Cardiac fibroblast (primary cell): ENCODE results near the gene MLX.
A peak's percentile ranks its signal among the peaks of the same experiment; 100 is the strongest.

Experiments
- DNase-seq, 2 donors: peaks; one replicate each; pipeline versions ENCODE4 v3.0.0 to v3.0.0-alpha.2; 2010; ENCODE audit warnings: low read depth in 2 of 2
- H3K4me3 ChIP-seq, 2 donors: replicated peaks in 1 of 2; 1 replicate in 1 of 2; 2 replicates in 1 of 2; pipeline ENCODE4 v1.5.1; 2011; ENCODE audit warnings: low read depth in 2 of 2, low read length in 2 of 2, mild to moderate bottlenecking in 2 of 2, moderate library complexity in 1 of 2
- TF ChIP-seq, protein P1 (sequence below): IDR thresholded peaks from one replicate; pipeline ENCODE4 v1.5.1; 2011; ENCODE audit warnings: low read depth, mild to moderate bottlenecking, low read length, inconsistent platforms

The MLX gene, protein sequence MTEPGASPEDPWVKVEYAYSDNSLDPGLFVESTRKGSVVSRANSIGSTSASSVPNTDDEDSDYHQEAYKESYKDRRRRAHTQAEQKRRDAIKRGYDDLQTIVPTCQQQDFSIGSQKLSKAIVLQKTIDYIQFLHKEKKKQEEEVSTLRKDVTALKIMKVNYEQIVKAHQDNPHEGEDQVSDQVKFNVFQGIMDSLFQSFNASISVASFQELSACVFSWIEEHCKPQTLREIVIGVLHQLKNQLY

DNA sequence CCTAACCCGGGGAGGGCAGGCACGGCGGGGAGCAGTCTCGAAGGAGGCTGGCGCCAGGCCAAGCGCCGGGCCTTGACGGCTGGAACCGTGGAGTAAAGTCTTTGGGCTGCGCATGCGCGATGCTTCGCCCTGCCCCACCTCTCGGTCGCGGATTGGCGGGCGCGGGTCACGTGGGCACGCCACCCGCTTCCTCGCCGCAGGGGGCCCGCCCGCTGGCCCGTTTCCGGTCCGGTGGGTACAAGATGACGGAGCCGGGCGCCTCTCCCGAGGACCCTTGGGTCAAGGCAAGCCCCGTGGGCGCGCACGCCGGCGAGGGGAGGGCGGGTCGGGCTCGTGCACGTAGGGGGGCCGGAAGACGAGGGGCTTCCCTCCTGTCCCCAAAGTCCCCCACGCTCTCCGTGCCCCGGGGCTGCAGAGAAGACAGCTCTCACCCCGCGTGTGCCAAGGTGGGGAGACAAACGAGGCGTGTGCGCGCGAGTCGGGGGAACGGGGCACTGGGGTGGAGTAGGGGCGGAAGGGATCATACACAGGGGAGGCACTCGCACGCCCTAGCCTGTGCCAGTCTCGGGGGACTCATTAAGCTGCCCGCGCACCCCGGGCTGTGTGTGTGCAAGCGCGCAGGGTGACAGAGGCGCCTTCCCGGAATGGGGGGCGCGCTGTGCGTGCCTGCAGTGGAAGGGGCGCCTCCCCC lies at the start of gene MLX:
Gene MLX, plus strand, starts transcription at position 218 of the 691 bp plus-strand sequence. Its CDS starts 25 bp downstream, at position 243.
- TF ChIP-seq, protein P1, sequence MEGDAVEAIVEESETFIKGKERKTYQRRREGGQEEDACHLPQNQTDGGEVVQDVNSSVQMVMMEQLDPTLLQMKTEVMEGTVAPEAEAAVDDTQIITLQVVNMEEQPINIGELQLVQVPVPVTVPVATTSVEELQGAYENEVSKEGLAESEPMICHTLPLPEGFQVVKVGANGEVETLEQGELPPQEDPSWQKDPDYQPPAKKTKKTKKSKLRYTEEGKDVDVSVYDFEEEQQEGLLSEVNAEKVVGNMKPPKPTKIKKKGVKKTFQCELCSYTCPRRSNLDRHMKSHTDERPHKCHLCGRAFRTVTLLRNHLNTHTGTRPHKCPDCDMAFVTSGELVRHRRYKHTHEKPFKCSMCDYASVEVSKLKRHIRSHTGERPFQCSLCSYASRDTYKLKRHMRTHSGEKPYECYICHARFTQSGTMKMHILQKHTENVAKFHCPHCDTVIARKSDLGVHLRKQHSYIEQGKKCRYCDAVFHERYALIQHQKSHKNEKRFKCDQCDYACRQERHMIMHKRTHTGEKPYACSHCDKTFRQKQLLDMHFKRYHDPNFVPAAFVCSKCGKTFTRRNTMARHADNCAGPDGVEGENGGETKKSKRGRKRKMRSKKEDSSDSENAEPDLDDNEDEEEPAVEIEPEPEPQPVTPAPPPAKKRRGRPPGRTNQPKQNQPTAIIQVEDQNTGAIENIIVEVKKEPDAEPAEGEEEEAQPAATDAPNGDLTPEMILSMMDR, result no peak
- DNase-seq, result peak; percentile 91 to 94

DNA sequence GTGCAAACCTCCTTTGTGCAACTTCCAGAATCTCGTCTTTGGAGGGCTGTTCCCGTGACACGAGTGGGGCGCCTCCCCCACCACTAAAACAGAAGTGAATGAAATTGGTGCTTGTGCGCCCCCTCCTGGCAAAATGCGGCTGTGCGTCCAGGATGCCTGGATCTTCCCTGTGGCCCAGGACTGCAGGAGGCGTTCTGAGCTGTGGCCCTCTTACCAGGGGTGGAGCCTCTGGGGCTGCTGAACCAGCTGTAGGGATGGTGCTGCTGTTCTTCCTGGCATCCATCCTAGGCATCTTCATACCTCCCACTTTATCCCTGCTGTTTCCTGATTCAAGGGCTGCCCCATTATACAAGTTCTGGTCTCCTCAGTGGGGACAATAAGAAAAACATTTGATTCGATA lies 49.4 kb upstream of the MLX start:
- TF ChIP-seq, protein P1, result peak; percentile 96
- no peak overlapping the region for H3K4me3 ChIP-seq
- peak; percentile 95 to 97 for DNase-seq

More for the DNA sequence above, at the start of gene MLX:
- peak within 1 kb of the TSS; percentile 96 to 99 for H3K4me3 ChIP-seq

DNA sequence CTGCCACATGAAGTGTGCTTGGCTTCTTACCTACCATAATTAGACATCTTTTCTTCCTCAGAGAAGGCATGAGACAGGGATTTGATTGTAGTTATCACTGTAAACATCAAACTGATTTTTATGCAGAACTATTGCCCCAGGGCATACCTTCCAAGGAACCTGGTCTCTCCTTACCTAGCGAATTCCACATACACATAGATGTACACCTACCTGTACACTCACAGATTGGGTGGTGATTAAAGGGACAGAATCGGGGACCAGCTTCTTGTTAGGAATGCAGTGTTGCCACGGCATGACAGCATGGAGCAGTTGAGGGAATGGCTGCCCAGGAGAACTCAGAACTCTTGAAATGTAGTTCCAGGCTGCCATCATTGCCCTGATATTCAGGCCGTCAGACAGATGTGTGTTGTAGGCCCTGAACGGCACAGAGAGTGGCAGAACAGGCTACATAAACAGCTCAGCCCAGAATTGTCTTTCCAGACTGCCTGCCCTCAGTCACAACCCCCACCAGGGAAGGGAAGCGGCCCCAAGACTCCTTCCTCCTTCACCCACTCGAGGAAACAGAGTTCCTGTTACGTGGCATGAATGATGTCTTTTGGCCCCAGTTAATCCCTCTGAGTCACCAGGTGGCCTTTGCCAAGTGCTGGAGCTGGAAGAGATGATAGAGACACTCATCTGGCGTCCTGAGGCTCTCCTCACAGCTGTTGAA lies 48.7 kb upstream of the MLX start:
- DNase-seq, result peak; percentile 98 to 99
- peak overlapping the region in 1 of 2 donors; percentile 15 for H3K4me3 ChIP-seq
- TF ChIP-seq, protein P1, result no peak

DNA sequence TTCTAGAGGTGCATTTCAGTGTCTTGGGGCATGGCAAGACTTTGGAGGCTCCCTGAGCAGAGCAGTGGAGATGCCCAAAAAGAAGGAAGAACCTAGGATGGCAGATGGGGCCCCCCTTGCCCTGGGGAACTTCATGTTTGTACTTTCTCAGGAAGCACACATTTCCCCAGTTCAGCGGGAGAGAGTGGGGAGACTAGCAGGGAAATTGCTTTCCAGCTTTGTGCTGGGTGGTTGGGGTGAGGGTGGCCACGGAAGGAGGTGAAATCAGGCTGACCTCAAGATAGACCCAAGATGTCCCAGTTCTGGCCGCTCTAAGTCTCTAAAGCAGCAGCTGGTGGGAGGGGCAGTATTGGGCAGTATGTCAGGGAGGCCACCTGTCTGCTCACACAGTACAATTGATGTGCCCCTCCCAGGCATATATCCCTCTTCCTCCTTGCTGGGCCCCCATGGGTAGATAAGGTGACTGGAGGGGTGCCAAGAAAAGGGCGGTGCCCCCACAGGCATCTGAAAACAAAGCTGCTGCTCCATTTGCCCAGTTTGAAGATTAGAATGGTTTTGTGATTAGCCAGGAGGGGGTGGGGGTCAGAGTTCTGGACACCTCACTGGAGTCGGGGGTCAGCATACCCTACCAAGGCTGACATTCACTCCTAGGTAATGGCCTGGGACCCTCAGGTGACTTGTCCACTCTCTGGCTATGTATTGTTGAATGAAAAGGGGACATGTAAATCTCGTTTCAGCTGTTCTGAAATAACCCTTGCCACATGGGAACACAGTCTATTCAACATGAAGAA lies 48.0 kb upstream of the MLX start:
- peak; percentile 64 to 85 for DNase-seq
- H3K4me3 ChIP-seq, result no peak overlapping the region
- TF ChIP-seq, protein P1, result no peak

DNA sequence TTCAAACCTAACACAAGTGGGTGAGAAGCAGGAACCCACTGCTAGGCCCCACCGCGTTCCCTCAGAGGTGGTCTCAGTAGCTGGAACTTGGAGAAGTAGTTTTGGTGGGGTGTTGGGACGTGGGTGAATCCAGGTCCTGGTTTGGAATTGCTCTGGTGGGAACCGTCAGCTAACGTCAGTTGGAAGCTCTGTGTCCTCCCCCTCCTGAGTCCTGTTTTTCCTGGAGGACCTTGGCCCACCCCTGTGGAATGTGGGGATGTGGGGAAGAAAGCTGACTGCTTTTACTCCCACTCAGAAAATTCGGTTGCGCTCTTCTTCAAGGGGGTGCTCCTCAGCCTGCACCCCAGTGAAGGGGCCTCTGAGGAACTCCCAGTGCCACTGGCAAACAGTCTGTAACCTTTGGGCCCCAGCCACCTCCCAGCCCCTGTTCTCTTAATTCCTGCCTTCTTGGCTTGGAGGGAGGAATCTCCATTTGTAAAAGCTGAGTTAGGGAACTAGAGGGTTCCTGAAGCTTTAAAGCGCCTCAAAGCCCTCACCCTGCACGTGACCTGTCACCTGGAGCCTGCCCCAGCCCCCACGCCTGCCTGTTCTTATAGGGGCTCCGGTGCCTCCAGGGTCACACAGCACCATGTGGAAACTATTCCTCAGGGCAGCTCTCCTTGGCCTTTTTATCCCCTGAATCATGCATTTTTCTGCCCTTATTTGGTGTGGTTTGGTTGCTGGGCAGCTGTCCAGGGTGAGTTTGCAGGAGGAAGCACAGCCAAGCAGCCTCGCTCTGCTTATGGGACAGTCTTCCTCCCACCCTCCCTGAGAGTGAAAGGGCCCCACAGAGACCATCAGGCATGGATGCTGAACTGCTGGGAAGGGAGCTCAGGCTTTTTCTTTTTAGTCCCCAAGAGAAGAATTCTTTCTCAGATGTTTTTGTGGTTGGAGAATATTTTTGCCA lies 47.1 kb upstream of the MLX start:
- H3K4me3 ChIP-seq, result no peak overlapping the region
- peak; percentile 99 for DNase-seq
- TF ChIP-seq, protein P1, result no peak
